HCT116 (cell line): ENCODE results near the gene GK.

Source experiments
- CEBPB ChIP-seq: IDR thresholded peaks from 2 replicates; pipeline ENCODE4 v1.6.1; 2012; ENCODE audit warnings: low read depth
- CTCF ChIP-seq, 3 experiments: fragments of 200-600 bp in 1 of 3; sonication (generic) in 1 of 3; IDR thresholded peaks in 2 of 3; conservative IDR thresholded peaks in 1 of 3; 2 replicates each; pipeline ENCODE4 v1.5.1; 2012 to 2017; ENCODE audit warnings: low read depth in 2 of 3, low read length in 2 of 3, antibody characterized with exemption in 1 of 3, borderline replicate concordance in 1 of 3, control low read depth in 1 of 3, mild to moderate bottlenecking in 1 of 3, mixed read lengths in 1 of 3, mixed run types in 1 of 3, moderate library complexity in 1 of 3; ENCODE audit not compliant: insufficient read depth in 1 of 3
- ELF1 ChIP-seq: IDR thresholded peaks from 2 replicates; pipeline ENCODE4 v1.6.1; 2012; ENCODE audit warnings: low read depth, borderline replicate concordance
- POLR2A ChIP-seq: IDR thresholded peaks from 2 replicates; pipeline ENCODE4 v1.7.0; 2011; ENCODE audit warnings: borderline replicate concordance; ENCODE audit not compliant: insufficient read depth, insufficient read length; ENCODE audit errors: extremely low read depth
- REST ChIP-seq: IDR thresholded peaks from 2 replicates; pipeline ENCODE4 v1.6.1; 2012; ENCODE audit warnings: low read depth
- SIN3A ChIP-seq: IDR thresholded peaks from 2 replicates; pipeline ENCODE4 v1.6.1; 2012; ENCODE audit warnings: low read depth
- SP1 ChIP-seq: IDR thresholded peaks from 2 replicates; pipeline ENCODE4 v1.6.1; 2012; ENCODE audit warnings: low read depth
- ZNF274 ChIP-seq: fragments of 200-500 bp; sonication (Bioruptor generic); IDR thresholded peaks from 2 replicates; pipeline ENCODE4 v1.6.1; 2014; ENCODE audit warnings: mild to moderate bottlenecking, low read depth, low read length, inconsistent platforms
- TF ChIP-seq, protein P1 (sequence below): IDR thresholded peaks from 2 replicates; pipeline ENCODE4 v1.6.1; 2011; ENCODE audit warnings: mild to moderate bottlenecking, low read length, moderate library complexity; ENCODE audit not compliant: insufficient replicate concordance; ENCODE audit errors: extremely low read depth

- TF ChIP-seq CEBPB (no peak), CTCF (IDR thresholded peaks at IDR 0.05 in 2 of 3, conservative IDR thresholded peaks at IDR 0.05 in 1 of 3; ENCODE audit: borderline replicate concordance in 1 of 3, insufficient read depth in 1 of 3, low read depth in 2 of 3, low read length in 2 of 3) (no peak), POLR2A (no peak), SP1 (no peak), REST (no peak), SIN3A (no peak), ELF1 (no peak), ZNF274 (no peak)
- TF ChIP-seq, protein P1, sequence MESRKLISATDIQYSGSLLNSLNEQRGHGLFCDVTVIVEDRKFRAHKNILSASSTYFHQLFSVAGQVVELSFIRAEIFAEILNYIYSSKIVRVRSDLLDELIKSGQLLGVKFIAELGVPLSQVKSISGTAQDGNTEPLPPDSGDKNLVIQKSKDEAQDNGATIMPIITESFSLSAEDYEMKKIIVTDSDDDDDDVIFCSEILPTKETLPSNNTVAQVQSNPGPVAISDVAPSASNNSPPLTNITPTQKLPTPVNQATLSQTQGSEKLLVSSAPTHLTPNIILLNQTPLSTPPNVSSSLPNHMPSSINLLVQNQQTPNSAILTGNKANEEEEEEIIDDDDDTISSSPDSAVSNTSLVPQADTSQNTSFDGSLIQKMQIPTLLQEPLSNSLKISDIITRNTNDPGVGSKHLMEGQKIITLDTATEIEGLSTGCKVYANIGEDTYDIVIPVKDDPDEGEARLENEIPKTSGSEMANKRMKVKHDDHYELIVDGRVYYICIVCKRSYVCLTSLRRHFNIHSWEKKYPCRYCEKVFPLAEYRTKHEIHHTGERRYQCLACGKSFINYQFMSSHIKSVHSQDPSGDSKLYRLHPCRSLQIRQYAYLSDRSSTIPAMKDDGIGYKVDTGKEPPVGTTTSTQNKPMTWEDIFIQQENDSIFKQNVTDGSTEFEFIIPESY = no peak
These were observed 95.2 kb downstream of the GK start for GRCh38 chrX:30748342-30748960.
